Activated gamma-delta T cell (primary cell): Measurements from ENCODE around the gene GATAD2B.
A peak's percentile ranks its signal among the peaks of the same experiment; 100 is the strongest.

ENCODE experiments used
- DNase-seq: peaks from one replicate; lab custom pipeline; 2025; lab: John Stamatoyannopoulos, UW
- total RNA-seq, 2 donors: gene quantifications; one replicate each; lab custom pipeline; 2026; lab: John Stamatoyannopoulos, UW

GATAD2B gene
- 73.1 to 77.5 reads per million in 2 donors for total RNA-seq

- peak; percentile 96 for DNase-seq
Measured at GRCh38 chr1:153922972-153923925, at the start of gene GATAD2B. Gene GATAD2B, minus strand, starts transcription at chr1:153922972. Its CDS starts 94,625 bp downstream, at chr1:153828347.

- no peak for DNase-seq
Measured at GRCh38 chr1:153970346-153970745, 47.6 kb upstream of the GATAD2B start.

- DNase-seq, result no peak
Measured at GRCh38 chr1:153968972-153969371, 46.2 kb upstream of the GATAD2B start.

GRCh38 chr1:153968408-153968807, 45.6 kb upstream of the GATAD2B start:
- DNase-seq, result no peak

DNA sequence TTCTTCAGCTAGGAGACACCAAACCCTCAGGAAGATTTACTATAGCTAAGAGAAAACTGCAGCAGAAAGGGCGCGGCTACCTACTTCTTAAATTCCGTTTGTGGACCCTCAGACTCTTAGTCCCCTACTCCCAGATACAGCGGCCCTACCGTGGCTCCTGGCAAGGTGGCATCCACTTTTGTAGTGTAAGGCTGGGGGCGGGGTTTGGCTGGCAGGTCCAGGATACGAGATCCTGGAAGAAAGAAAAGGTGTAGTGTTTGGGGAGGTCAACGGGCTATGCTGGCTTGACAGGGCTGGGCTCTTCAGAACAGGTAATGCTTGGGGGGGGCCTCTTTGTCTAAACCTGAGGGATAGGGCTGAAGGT, 45.2 kb upstream of the GATAD2B start:
- no peak for DNase-seq

DNA sequence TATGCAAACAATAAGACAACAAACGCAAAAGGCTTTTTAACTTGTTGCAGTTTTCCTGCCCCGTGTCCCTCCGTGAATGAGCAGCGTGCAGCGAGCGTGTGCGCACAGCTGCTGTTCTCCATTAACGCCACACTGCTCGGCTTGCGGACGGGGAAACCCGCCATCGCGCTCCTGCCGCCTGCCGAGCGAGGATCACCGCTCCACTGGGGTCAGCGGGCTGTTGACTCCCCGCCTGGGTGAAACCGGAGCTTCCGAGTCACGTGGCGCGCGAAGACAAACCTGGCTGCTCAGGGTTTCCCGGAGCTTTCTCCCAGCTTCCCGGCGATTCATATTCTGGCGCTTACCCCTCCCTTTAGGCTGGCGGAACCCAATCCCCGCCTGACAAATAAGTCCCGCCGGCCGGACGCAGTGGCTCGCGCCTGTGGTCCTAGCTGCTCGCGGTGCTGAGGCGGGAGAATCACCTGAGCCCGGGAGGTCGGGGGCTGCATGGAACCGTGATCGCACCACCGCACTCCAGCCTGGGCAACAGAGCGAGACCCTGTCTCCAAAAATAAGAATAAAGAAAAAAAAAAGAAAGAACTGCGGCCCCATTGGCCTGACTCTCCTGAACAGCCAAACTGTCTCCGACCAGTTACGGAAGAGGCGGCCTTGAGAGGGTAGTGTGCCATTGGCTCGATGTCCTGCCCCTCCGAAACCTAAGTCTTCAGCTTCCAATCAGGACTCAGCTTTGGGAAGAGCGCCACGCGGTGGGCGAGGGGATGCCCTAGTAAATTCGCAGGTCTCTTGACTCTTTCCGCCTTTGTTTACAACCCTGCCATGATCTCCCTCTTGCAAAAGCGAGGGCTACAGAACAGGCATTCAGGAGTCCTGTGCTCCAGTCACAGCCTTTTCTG, 44.6 kb upstream of the GATAD2B start, which contains the start of gene CREB3L4:
Gene CREB3L4 (plus strand): TSS at position 796 of the 893 bp plus-strand sequence. CDS start 624 bp downstream, outside the sequence.
- peak; percentile 63 for DNase-seq

GRCh38 chr1:153963850-153964331, 41.1 kb upstream of the GATAD2B start:
- no peak for DNase-seq

GRCh38 chr1:153963030-153963849, 40.5 kb upstream of the GATAD2B start, which contains the start of gene SLC39A1:
Gene SLC39A1, minus strand, starts transcription at chr1:153963537. Its CDS starts 822 bp downstream, at chr1:153962715.
- DNase-seq, result peak; percentile 75

GRCh38 chr1:153962088-153963029, 39.6 kb upstream of the GATAD2B start:
- DNase-seq, result no peak

GRCh38 chr1:153961421-153961820, 38.6 kb upstream of the GATAD2B start:
- DNase-seq, result no peak

DNA sequence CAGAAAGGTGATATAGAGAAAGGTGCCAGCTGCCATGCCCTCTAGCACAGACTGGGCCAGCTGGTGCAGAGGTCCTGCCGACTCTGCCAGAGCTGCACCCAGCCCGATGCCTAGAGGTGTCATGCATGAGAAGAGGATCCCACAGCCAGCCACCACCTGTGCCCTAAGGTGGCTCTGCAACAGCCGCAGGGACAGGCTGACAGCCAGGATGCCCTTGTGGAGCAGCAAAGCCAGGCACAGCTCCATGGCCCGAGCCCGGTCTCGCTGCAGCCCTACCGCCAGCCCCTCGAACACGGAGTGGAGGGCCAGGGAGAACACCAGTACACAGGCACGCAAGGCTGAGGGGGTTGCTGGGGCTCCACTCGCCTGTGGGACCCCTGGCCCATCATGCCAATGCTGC, 37.4 kb upstream of the GATAD2B start:
- no peak for DNase-seq

- DNase-seq, result no peak
Measured at GRCh38 chr1:153959454-153959853, 36.7 kb upstream of the GATAD2B start.

DNA sequence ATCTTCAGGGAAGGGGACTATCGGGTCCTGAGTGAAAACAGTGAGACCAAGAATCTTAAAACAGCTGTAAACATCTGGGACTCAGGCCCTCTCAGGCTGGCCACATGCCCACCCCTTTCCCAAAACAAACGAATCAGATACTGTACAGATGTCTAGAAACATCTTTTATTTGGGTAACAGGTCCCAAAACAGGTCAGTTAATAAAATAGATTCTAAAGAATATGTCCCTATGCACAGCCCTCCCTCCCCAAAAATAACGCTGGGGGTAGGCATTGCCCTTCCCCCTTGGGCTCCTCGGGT, 36.1 kb upstream of the GATAD2B start:
- no peak for DNase-seq

DNA sequence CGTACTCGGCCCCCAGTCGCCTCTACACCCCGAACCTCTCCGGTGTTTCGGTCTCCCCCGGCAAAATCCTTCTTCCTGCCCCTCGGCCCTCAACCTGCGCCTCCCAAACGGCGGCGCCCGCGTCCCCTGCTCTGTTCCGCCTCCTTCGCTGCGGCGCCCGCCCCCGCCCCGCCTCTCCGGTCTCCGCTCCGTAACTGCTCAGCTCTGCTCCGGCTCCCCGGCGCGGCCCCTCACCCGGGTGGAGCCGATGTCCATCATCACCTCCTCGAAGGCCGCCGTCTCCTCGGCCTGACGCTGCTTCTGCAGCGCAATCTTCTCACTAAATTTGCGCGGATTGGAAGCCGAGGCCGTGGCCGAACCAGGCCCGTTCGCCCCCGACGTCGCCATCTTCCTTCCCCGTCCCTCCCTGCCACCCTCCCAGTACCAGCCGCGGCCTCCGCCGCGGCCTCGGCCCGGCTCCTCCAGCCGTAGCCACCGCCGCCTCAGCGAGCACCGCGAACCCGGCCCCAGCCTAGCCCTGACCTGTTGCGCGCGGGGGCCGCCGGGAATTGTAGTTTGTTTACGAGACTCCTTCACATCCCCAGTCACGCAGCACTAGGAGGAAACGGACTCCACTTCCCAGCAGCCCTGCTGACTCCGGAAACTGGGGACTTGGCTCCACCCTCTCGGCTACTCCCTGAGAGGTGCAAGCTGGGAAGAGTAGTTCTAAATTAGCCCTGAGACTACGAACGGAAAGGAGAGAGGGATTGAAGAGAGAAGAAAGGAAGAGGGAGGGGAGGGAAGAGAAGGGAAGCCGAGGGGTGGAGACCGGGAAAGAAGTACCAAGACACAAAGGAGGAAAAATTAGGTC, 35.6 kb upstream of the GATAD2B start, which contains the start of gene CRTC2:
Gene CRTC2 (minus strand): TSS at position 502 of the 850 bp plus-strand sequence. CDS start 115 bp downstream, at position 387.
- peak; percentile 74 for DNase-seq

GRCh38 chr1:153957744-153958110, 35.0 kb upstream of the GATAD2B start:
- DNase-seq, result no peak

- DNase-seq, result no peak
Measured at GRCh38 chr1:153956997-153957715, 34.4 kb upstream of the GATAD2B start.

DNA sequence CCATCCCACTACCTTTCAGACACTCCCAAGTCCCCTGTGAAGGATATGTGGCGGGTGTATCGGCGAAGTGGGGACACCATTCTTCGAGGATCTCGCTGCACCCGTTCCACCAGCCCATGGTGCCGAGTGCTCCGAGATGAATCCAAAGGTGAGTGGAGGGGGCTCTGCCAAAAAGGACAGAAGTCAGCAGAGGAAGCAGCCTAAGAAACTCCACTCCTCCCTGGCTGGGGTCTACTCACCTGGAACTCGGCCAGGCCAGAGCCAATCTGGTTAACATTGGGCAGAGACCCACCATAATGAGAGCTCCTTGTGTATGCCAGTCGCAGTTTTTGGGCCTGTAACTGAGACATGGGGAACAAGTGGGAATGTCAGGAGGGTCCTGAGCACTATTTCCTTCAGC, 32.1 kb upstream of the GATAD2B start:
- no peak for DNase-seq

DNA sequence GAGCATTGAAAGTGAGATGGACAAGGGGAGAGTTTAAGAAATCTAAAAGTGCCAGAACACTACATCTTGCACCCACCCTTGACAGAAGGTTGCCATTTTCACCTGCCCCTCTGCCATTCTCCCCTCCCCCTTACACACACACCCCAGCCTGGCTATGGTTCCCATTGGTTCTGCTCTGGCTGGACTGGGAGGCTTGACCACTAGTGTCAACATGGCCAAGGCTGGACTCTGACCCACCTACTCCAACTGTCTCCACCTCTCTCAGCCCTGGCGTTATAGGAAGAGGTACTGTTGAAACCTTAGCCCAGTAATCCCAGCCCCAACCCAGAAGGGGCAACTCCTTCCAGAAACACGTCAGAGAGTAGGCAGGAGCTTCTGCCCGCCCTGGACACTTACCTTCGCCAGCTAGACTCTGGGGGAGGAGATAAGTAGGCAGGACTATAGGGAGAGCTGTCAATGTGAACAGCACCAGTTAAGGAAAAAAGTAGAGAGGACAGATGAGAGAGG, 31.1 kb upstream of the GATAD2B start:
- DNase-seq, result no peak
